GM12878 (cell line): Measurements from ENCODE around the gene PARVA. TPM values are rescaled to one million over a fixed set of nuclear protein-coding genes. Genes with fewer than 3 reads are reported as not detected.

ENCODE experiments used
- ATAC-seq: fragments of 200-7000 bp; cut with Tn5 transposase; 3 replicates; pipeline ENCODE4 v1.9.1; 2020; ENCODE audit warnings: mild to moderate bottlenecking, moderate library complexity
- BruUV-seq: library from RNA; stranded (reverse); fragments of 400-500 nt; replicated peaks from 2 replicates; lab custom pipeline; 2021; lab: Mats Ljungman, UMichigan
- CTCF ChIA-PET: fragments of 300-600 bp; sonication (Branson Sonifier 250); formaldehyde crosslinking; extraction: SDS; loops from one replicate; lab custom pipeline; 2021; ENCODE audit warnings: inconsistent platforms; lab: Yijun Ruan, JAX
- POLR2A ChIA-PET: fragments of 350-600 bp; formaldehyde crosslinking; extraction: SDS; loops from one replicate; lab custom pipeline; 2021; ENCODE audit warnings: inconsistent platforms; lab: Charles Lee
- RAD21 ChIA-PET: fragments of 300-600 bp; sonication (Branson Sonifier 250); formaldehyde crosslinking; loops from one replicate; lab custom pipeline; 2023; ENCODE audit warnings: antibody characterized with exemption; ENCODE audit not compliant: unreplicated experiment; lab: Charles Lee
- SMC1A ChIA-PET: fragments of 300-600 bp; sonication (Branson Sonifier 250); formaldehyde crosslinking; loops from one replicate; lab custom pipeline; 2023; ENCODE audit not compliant: unreplicated experiment, uncharacterized antibody; lab: Charles Lee
- DNase-seq: peaks from one replicate; pipeline ENCODE4 v3.0.0-alpha.2; 2011; ENCODE audit warnings: low read depth, low spot score
- FAIRE-seq: peaks from 3 replicates; lab custom pipeline; 2011; peaks lifted over from hg19 to GRCh38; lab: Jason Lieb, UNC
- H2AFZ ChIP-seq: 2 replicates; pipeline ENCODE4 v1.6.0; 2011; ENCODE audit warnings: low read depth, low read length, control low read depth; ENCODE audit not compliant: control insufficient read depth
- H3K27ac ChIP-seq: 2 replicates; pipeline ENCODE4 v1.5.1; 2011; ENCODE audit warnings: control low read depth; ENCODE audit not compliant: control insufficient read depth, insufficient read depth
- H3K27me3 ChIP-seq, 2 experiments: replicated peaks in 1 of 2; 2 replicates each; pipeline versions ENCODE4 v1.6.0 to v1.6.1; 2011; ENCODE audit warnings: low read length in 1 of 2; ENCODE audit not compliant: control insufficient read depth in 2 of 2, insufficient read depth in 2 of 2
- H3K36me3 ChIP-seq, 2 experiments: 2 replicates each; pipeline ENCODE4 v1.5.1; 2011; ENCODE audit warnings: low read length in 1 of 2; ENCODE audit not compliant: control insufficient read depth in 2 of 2, insufficient read depth in 2 of 2
- H3K4me1 ChIP-seq: 2 replicates; pipeline ENCODE4 v1.6.1; 2011; ENCODE audit warnings: mild to moderate bottlenecking, low read length, moderate library complexity, mixed read lengths; ENCODE audit not compliant: control insufficient read depth, insufficient read depth
- H3K4me2 ChIP-seq: 2 replicates; pipeline ENCODE4 v1.6.0; 2011; ENCODE audit warnings: control low read depth; ENCODE audit not compliant: control insufficient read depth, insufficient read depth
- H3K4me3 ChIP-seq: fragments of 200-600 bp; sonication (generic); 2 replicates; pipeline ENCODE4 v1.5.1; 2016
- H3K79me2 ChIP-seq: 2 replicates; pipeline ENCODE4 v1.6.0; 2011; ENCODE audit warnings: low read length; ENCODE audit not compliant: control insufficient read depth, insufficient read depth
- H3K9ac ChIP-seq: 2 replicates; pipeline ENCODE4 v1.8.0; 2011; ENCODE audit warnings: low read length, control low read depth, mixed read lengths; ENCODE audit not compliant: control insufficient read depth, insufficient read depth
- H3K9me3 ChIP-seq: replicated peaks from 3 replicates; pipeline ENCODE4 v1.5.1; 2011; ENCODE audit warnings: mild to moderate bottlenecking, low read length; ENCODE audit not compliant: control insufficient read depth, insufficient read depth
- H4K20me1 ChIP-seq: 2 replicates; pipeline ENCODE4 v1.6.0; 2011; ENCODE audit not compliant: control insufficient read depth, insufficient read depth
- ATF2 ChIP-seq: IDR thresholded peaks from 2 replicates; pipeline ENCODE4 v1.6.1; 2012; ENCODE audit warnings: low read length, inconsistent platforms
- BACH1 ChIP-seq: fragments of 450-650 bp; IDR thresholded peaks from 2 replicates; pipeline ENCODE4 v1.6.1; 2017; ENCODE audit warnings: mild to moderate bottlenecking, borderline replicate concordance
- BCL11A ChIP-seq: IDR thresholded peaks from 2 replicates; pipeline ENCODE4 v1.6.1; 2011; ENCODE audit warnings: low read depth, low read length
- CHD4 ChIP-seq: fragments of 200-600 bp; sonication (generic); IDR thresholded peaks from 2 replicates; pipeline ENCODE4 v1.6.1; 2016; ENCODE audit warnings: mild to moderate bottlenecking
- IRF3 ChIP-seq: fragments of 450-650 bp; IDR thresholded peaks from 2 replicates; pipeline ENCODE4 v1.6.1; 2014; ENCODE audit warnings: mild to moderate bottlenecking
- IRF5 ChIP-seq: fragments of 450-650 bp; IDR thresholded peaks from 2 replicates; pipeline ENCODE4 v1.6.1; 2017; ENCODE audit warnings: borderline replicate concordance
- KAT2A ChIP-seq: conservative IDR thresholded peaks from 2 replicates; pipeline ENCODE4 v1.6.1; 2011; ENCODE audit warnings: low read depth, low read length; ENCODE audit not compliant: control insufficient read depth
- KDM1A ChIP-seq: fragments of 200-600 bp; sonication (generic); IDR thresholded peaks from 2 replicates; pipeline ENCODE4 v1.6.1; 2016; ENCODE audit warnings: borderline replicate concordance
- MAX ChIP-seq: IDR thresholded peaks from 2 replicates; pipeline ENCODE4 v1.6.1; 2012; ENCODE audit warnings: low read depth, low read length, improper control_type of control experiment
- RCOR1 ChIP-seq: conservative IDR thresholded peaks from 2 replicates; pipeline ENCODE4 v1.6.1; 2012; ENCODE audit warnings: low read depth, low read length, improper control_type of control experiment
- REST ChIP-seq: IDR thresholded peaks from 2 replicates; pipeline ENCODE4 v1.6.1; 2012; ENCODE audit warnings: mild to moderate bottlenecking, low read depth, low read length
- SIX5 ChIP-seq: IDR thresholded peaks from 2 replicates; pipeline ENCODE4 v1.6.1; 2011; ENCODE audit warnings: mild to moderate bottlenecking, low read depth, low read length, moderate library complexity; ENCODE audit not compliant: severe bottlenecking
- SMAD5 ChIP-seq: IDR thresholded peaks from 2 replicates; pipeline ENCODE4 v1.6.1; 2016; ENCODE audit warnings: antibody characterized with exemption, low read depth
- SMC3 ChIP-seq: IDR thresholded peaks from 2 replicates; pipeline ENCODE4 v1.6.1; 2011; ENCODE audit warnings: low read length, improper control_type of control experiment, borderline replicate concordance
- SUPT20H ChIP-seq: IDR thresholded peaks from 2 replicates; pipeline ENCODE4 v1.6.1; 2011; ENCODE audit warnings: low read depth, mild to moderate bottlenecking, low read length, moderate library complexity, borderline replicate concordance; ENCODE audit not compliant: control insufficient read depth
- WGBS: methylation state at CpG from one replicate; pipeline ENCODE4 v1.1.6; 2016; ENCODE audit warnings: low lambda C conversion rate; ENCODE audit not compliant: insufficient replicate concordance, insufficient coverage; ENCODE audit errors: missing lambda C conversion rate; 5-methylcytosine and 5-hydroxymethylcytosine counted together
- in situ Hi-C: fragments of 300-500 bp; cut with MboI; formaldehyde crosslinking; loops from 9 replicates; pipeline ENCODE4 v1.14.3; 2018; ENCODE audit warnings: mixed read lengths
- intact Hi-C: fragments of 100-400 bp; cut with micrococcal nuclease; formaldehyde crosslinking; loops from one replicate; pipeline ENCODE4 v1.14.2; 2022; ENCODE audit not compliant: unreplicated experiment
- polyA plus RNA-seq, 11 experiments: library from polyadenylated mRNA; depleted of rRNA in 4 of 11; unstranded in 6 of 11; stranded (reverse) in 5 of 11; fragments of >200 nt; fragmentation: Nextera tagmentation in 4 of 11; fragmentation: Illumina TruSeq in 1 of 11; extraction: Ambion mirVana in 4 of 11; extraction: Trizol in 1 of 11; gene quantifications; 1 replicate in 1 of 11; 2 replicates in 10 of 11; pipeline versions ENCODE4 v1.2.1 to v1.2.3, GENCODE V29; 2011 to 2016; ENCODE audit warnings: inconsistent platforms in 2 of 11, missing spikeins in 2 of 11, low read depth in 1 of 11
- total RNA-seq, 4 experiments: library from RNA; depleted of rRNA in 3 of 4; stranded (reverse); fragments of >200 nt in 3 of 4; fragmentation: Illumina TruSeq in 1 of 4; extraction: Trizol in 1 of 4; gene quantifications; 2 replicates each; pipeline versions ENCODE4 v1.2.1 to v1.2.3, GENCODE V29; 2013 to 2021

The PARVA gene
- total and polyA plus RNA-seq, 10 of the 15 experiments (the other 5 are each of a cell fraction or from before 2014, with no cell fraction given): 0.01 to 0.44 (median 0.03) TPM; not detected in 7

- TF ChIP-seq SIX5 (no peak), REST (no peak)
Observed at GRCh38 chr11:12532580-12532979, 155.2 kb downstream of the PARVA start (continued).

GRCh38 chr11:12534549-12534948 is 157.2 kb downstream of the PARVA start:
- no peak overlapping the region for H3K4me2 ChIP-seq
- no peaks in the 10 kb centered on the region for H3K9me3 ChIP-seq
- POLR2A ChIA-PET: no interaction called here
- H3K27ac ChIP-seq: no peak overlapping the region
- no TSS peak for BruUV-seq
- RAD21 ChIA-PET: no interaction called here
- H3K79me2 ChIP-seq: no peaks in the 10 kb centered on the region
- H3K4me3 ChIP-seq: no peak overlapping the region
- ATAC-seq (no peak), FAIRE-seq (no peak), DNase-seq (no peak)
- WGBS: 32% methylated on average over 2 of the region's 2 CpGs
- H3K36me3 ChIP-seq: no peaks in the 10 kb centered on the region
- SMC1A ChIA-PET: interaction anchor here (1.4 kb wide), 1 partner anchor 19 kb away, joined by 3 read pairs; no protein-coding TSS in a partner anchor
- H3K9ac ChIP-seq: no peak overlapping the region
- in situ Hi-C loops (no loop called here), intact Hi-C loops (no loop called here)
- H4K20me1 ChIP-seq: no peaks in the 10 kb centered on the region
- CTCF ChIA-PET: no interaction called here
- H2AFZ ChIP-seq: no peak overlapping the region
- peaks cover 2 to 4% of the 10 kb centered on the region in 2 experiments; a peak in 2 of 4 replicates for H3K27me3 ChIP-seq
- H3K4me1 ChIP-seq: no peaks in the 10 kb centered on the region
- TF ChIP-seq KDM1A (no peak), RCOR1 (no peak), IRF3 (no peak), CHD4 (no peak), BACH1 (no peak), MAX (no peak), BCL11A (no peak), SMAD5 (no peak), IRF5 (no peak), ATF2 (no peak), SMC3 (no peak), KAT2A (no peak), SUPT20H (no peak)
